ENCODE data around the gene PLA2G2D. TPM values are rescaled to one million over a fixed set of nuclear protein-coding genes. Genes with fewer than 3 reads are reported as not detected.

Gene PLA2G2D
- total RNA-seq, 1 donor from 2014 or later: not detected

DNA sequence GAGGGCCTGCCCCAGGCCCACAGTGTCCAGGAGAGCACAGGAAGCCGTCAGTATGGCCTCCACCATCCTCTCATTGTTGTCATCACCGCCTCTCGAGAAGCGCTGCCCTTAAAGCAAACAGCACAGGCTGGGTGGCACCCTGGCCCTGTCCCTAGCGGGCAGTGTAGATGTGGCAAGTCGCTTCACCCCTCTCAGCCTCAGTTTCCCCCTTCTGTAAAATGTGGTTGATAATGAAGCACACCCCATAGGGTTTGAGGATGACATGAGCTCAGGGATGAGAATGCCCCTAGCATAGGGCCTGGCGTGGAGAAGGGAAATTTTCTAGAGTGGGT is 33.2 kb upstream of the PLA2G2D start:
- no peaks in the 10 kb centered on the region for H3K36me3 Mint-ChIP-seq (ENCODE audit: insufficient read depth)

DNA sequence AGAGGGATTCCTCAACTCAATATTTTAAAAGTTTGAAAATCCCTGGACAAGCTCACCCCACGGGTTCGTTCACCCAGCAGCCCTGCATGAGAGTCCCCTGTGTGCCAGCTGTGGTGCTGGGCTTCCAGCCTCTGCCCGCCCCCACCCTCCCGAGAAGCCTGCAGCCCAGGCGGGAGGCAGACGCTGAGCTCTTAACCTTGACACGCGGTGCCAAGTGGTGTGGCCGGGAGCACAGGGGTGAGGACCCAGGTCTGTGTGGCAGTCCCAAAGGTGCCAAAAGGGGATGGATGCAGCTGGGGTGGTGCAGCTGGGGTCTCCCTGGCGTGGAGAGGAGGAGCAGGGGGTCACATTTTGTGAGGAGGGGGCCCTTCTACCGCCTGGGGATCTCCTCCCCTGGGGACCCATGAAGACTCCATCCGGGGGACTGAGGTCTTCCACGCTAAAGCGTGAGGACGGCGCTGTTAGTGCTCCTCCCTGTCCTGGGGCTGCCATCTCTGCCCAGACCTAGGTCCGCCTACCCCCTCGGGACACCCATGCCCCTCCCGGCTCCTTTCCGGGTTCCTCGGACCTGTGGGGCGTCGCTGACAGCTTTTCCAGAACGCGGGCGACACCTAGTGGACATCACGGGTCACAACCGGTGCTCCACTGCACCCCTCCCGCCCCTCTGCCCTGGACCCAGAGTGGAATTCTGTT is 32.7 kb upstream of the PLA2G2D start:
- Mint-ChIP-seq H3K4me1 (ENCODE audit: low read depth) (peaks cover 8% of the 10 kb centered on the region), H3K4me3 (ENCODE audit: low read depth) (peak overlapping the region; percentile 33), H3K36me3 (ENCODE audit: insufficient read depth) (no peaks in the 10 kb centered on the region), H3K27me3 (peaks cover 7% of the 10 kb centered on the region), H3K9me3 (ENCODE audit: low read depth) (no peaks in the 10 kb centered on the region), H3K27ac (peak overlapping the region; percentile 49)
- TF ChIP-seq, protein P1, sequence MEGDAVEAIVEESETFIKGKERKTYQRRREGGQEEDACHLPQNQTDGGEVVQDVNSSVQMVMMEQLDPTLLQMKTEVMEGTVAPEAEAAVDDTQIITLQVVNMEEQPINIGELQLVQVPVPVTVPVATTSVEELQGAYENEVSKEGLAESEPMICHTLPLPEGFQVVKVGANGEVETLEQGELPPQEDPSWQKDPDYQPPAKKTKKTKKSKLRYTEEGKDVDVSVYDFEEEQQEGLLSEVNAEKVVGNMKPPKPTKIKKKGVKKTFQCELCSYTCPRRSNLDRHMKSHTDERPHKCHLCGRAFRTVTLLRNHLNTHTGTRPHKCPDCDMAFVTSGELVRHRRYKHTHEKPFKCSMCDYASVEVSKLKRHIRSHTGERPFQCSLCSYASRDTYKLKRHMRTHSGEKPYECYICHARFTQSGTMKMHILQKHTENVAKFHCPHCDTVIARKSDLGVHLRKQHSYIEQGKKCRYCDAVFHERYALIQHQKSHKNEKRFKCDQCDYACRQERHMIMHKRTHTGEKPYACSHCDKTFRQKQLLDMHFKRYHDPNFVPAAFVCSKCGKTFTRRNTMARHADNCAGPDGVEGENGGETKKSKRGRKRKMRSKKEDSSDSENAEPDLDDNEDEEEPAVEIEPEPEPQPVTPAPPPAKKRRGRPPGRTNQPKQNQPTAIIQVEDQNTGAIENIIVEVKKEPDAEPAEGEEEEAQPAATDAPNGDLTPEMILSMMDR (IDR thresholded peaks at IDR 0.05; ENCODE audit: unreplicated experiment): peak; percentile 96
- DNase-seq (ENCODE audit: low spot score, unreplicated experiment): peak; percentile 74

More for the DNA sequence above, 33.2 kb upstream of the PLA2G2D start:
- TF ChIP-seq, protein P1 (IDR thresholded peaks at IDR 0.05; ENCODE audit: unreplicated experiment): no peak
- H3K4me1 Mint-ChIP-seq (ENCODE audit: low read depth): peaks cover 8% of the 10 kb centered on the region
- peaks cover 5% of the 10 kb centered on the region for H3K9me3 Mint-ChIP-seq (ENCODE audit: low read depth)
- peaks cover 11% of the 10 kb centered on the region for H3K27me3 Mint-ChIP-seq
- peak overlapping the region; percentile 49 for H3K27ac Mint-ChIP-seq
- no peak overlapping the region for H3K4me3 Mint-ChIP-seq (ENCODE audit: low read depth)
- no peak for DNase-seq (ENCODE audit: low spot score, unreplicated experiment)

- TF ChIP-seq, protein P1 (IDR thresholded peaks at IDR 0.05; ENCODE audit: unreplicated experiment): no peak
- Mint-ChIP-seq H3K9me3 (ENCODE audit: low read depth) (no peaks in the 10 kb centered on the region), H3K27ac (no peak overlapping the region), H3K36me3 (ENCODE audit: insufficient read depth) (no peaks in the 10 kb centered on the region), H3K27me3 (peaks cover 8% of the 10 kb centered on the region), H3K4me1 (ENCODE audit: low read depth) (peaks cover 8% of the 10 kb centered on the region), H3K4me3 (ENCODE audit: low read depth) (no peak overlapping the region)
- no peak for DNase-seq (ENCODE audit: low spot score, unreplicated experiment)
Observed at GRCh38 chr1:20150969-20151368, 31.6 kb upstream of the PLA2G2D start.

DNA sequence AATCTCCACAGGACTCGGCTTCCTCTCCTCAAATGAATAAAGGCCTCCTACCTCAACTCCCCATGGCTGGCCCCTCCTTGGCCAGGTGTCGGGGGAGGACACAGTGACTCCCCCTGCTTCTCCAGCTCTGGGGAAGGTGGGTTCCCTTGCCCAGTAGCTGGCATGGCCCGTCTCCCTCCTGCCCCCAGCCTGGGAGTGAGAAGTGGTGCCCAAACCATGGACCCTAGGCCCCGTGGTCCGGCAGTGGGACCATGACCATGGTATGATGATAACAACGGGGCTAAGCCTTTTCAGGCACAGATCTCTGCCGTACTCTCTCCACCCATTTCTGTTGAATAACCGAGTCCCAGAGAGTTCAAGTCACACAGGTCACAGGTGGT is 31.0 kb upstream of the PLA2G2D start:
- Mint-ChIP-seq H3K4me3 (ENCODE audit: low read depth) (no peak overlapping the region), H3K27me3 (peaks cover 7% of the 10 kb centered on the region), H3K27ac (no peak overlapping the region), H3K4me1 (ENCODE audit: low read depth) (peaks cover 8% of the 10 kb centered on the region), H3K9me3 (ENCODE audit: low read depth) (no peaks in the 10 kb centered on the region), H3K36me3 (ENCODE audit: insufficient read depth) (no peaks in the 10 kb centered on the region)
- TF ChIP-seq, protein P1 (IDR thresholded peaks at IDR 0.05; ENCODE audit: unreplicated experiment): no peak
- DNase-seq (ENCODE audit: low spot score, unreplicated experiment): no peak

DNA sequence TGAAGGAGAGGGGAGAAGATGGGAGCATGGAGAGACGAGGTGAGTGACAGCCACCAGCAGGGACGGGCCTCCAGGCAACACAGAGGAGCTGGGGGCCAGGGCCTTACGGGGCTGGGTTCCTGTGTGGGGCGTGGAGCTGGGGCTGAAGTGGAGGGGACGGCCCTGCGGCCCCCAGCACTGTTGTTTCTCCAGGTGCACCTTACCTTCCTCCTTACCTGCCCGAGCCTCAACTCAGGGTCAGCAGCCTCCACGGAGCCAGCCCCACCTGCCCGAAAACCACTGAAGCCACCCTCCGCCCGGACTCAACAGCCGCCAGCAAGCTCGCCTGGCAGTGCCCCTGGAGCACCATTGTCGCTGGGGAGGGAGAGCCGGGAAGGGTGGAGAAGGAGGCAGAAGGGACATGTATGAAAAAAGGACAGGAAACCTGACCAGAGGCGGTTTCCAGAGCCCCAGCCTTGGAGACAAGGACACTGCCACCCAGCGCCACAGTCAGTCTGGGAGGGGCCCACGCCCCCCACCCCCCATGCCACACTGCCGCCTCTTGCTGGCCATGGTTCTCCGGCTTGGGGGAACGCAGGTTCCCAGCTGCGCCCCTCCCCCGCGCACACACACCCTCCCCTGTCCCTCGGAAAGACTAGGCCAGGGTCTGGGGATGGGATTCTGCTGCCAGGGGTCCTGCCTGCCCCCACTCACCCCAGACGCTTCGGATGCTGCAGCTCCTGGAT is 30.4 kb upstream of the PLA2G2D start:
- Mint-ChIP-seq H3K27me3 (peaks cover 7% of the 10 kb centered on the region), H3K4me3 (ENCODE audit: low read depth) (no peak overlapping the region), H3K36me3 (ENCODE audit: insufficient read depth) (no peaks in the 10 kb centered on the region), H3K9me3 (ENCODE audit: low read depth) (no peaks in the 10 kb centered on the region), H3K4me1 (ENCODE audit: low read depth) (peaks cover 8% of the 10 kb centered on the region), H3K27ac (no peak overlapping the region)
- TF ChIP-seq, protein P1 (IDR thresholded peaks at IDR 0.05; ENCODE audit: unreplicated experiment): no peak
- DNase-seq (ENCODE audit: low spot score, unreplicated experiment): no peak

All from progenitor cell of endocrine pancreas (in vitro differentiated cells).